Measurements from ENCODE around the gene HOXD10. TPM values are rescaled to one million over a fixed set of nuclear protein-coding genes. Genes with fewer than 3 reads are reported as not detected.

Gene HOXD10
- total RNA-seq, 1 donor from 2014 or later = not detected

GRCh38 chr2:176133389-176133788 lies 16.8 kb downstream of the HOXD10 start:
- TF ChIP-seq CTCF (IDR thresholded peaks at IDR 0.05; ENCODE audit: unreplicated experiment) = no peak
- no peak for DNase-seq (ENCODE audit: low spot score)
- no peak overlapping the region for H3K4me3 Mint-ChIP-seq (ENCODE audit: unreplicated experiment)
- peaks cover 41% of the 10 kb centered on the region for H3K27me3 Mint-ChIP-seq (ENCODE audit: unreplicated experiment)
- no peaks in the 10 kb centered on the region for H3K9me3 Mint-ChIP-seq (ENCODE audit: unreplicated experiment)
- H3K4me1 Mint-ChIP-seq (ENCODE audit: unreplicated experiment) = peaks cover 31% of the 10 kb centered on the region
- H3K27ac Mint-ChIP-seq (ENCODE audit: unreplicated experiment) = no peak overlapping the region
- peaks cover 6% of the 10 kb centered on the region for H3K36me3 Mint-ChIP-seq (ENCODE audit: low read depth, unreplicated experiment)

- Mint-ChIP-seq H3K9me3 (ENCODE audit: unreplicated experiment) (no peaks in the 10 kb centered on the region), H3K4me3 (ENCODE audit: unreplicated experiment) (no peak overlapping the region), H3K36me3 (ENCODE audit: low read depth, unreplicated experiment) (peaks cover 6% of the 10 kb centered on the region), H3K4me1 (ENCODE audit: unreplicated experiment) (peaks cover 31% of the 10 kb centered on the region), H3K27ac (ENCODE audit: unreplicated experiment) (no peak overlapping the region), H3K27me3 (ENCODE audit: unreplicated experiment) (peaks cover 36% of the 10 kb centered on the region)
- no peak for TF ChIP-seq CTCF (IDR thresholded peaks at IDR 0.05; ENCODE audit: unreplicated experiment)
- no peak for DNase-seq (ENCODE audit: low spot score)
Measured at GRCh38 chr2:176134035-176134434, 17.5 kb downstream of the HOXD10 start.

- no peak for DNase-seq (ENCODE audit: low spot score)
- no peak for TF ChIP-seq CTCF (IDR thresholded peaks at IDR 0.05; ENCODE audit: unreplicated experiment)
- Mint-ChIP-seq H3K27me3 (ENCODE audit: unreplicated experiment) (peaks cover 37% of the 10 kb centered on the region), H3K27ac (ENCODE audit: unreplicated experiment) (peak overlapping the region; percentile 95), H3K4me3 (ENCODE audit: unreplicated experiment) (peak overlapping the region; percentile 90), H3K4me1 (ENCODE audit: unreplicated experiment) (peaks cover 35% of the 10 kb centered on the region), H3K9me3 (ENCODE audit: unreplicated experiment) (no peaks in the 10 kb centered on the region), H3K36me3 (ENCODE audit: low read depth, unreplicated experiment) (peaks cover 6% of the 10 kb centered on the region)
Measured at GRCh38 chr2:176135035-176135440, 18.5 kb downstream of the HOXD10 start.

GRCh38 chr2:176136374-176137251 lies 20.0 kb downstream of the HOXD10 start:
- Mint-ChIP-seq H3K27me3 (ENCODE audit: unreplicated experiment) (peaks cover 36% of the 10 kb centered on the region), H3K27ac (ENCODE audit: unreplicated experiment) (peak overlapping the region; percentile 95), H3K4me3 (ENCODE audit: unreplicated experiment) (peak overlapping the region; percentile 90), H3K9me3 (ENCODE audit: unreplicated experiment) (no peaks in the 10 kb centered on the region), H3K4me1 (ENCODE audit: unreplicated experiment) (peaks cover 34% of the 10 kb centered on the region), H3K36me3 (ENCODE audit: low read depth, unreplicated experiment) (peaks cover 6% of the 10 kb centered on the region)
- no peak for DNase-seq (ENCODE audit: low spot score)
- TF ChIP-seq CTCF (IDR thresholded peaks at IDR 0.05; ENCODE audit: unreplicated experiment) = no peak

- Mint-ChIP-seq H3K4me3 (ENCODE audit: unreplicated experiment) (peak overlapping the region; percentile 86), H3K36me3 (ENCODE audit: low read depth, unreplicated experiment) (peaks cover 6% of the 10 kb centered on the region), H3K27me3 (ENCODE audit: unreplicated experiment) (peaks cover 36% of the 10 kb centered on the region), H3K9me3 (ENCODE audit: unreplicated experiment) (no peaks in the 10 kb centered on the region), H3K27ac (ENCODE audit: unreplicated experiment) (no peak overlapping the region), H3K4me1 (ENCODE audit: unreplicated experiment) (peaks cover 34% of the 10 kb centered on the region)
- no peak for DNase-seq (ENCODE audit: low spot score)
- no peak for TF ChIP-seq CTCF (IDR thresholded peaks at IDR 0.05; ENCODE audit: unreplicated experiment)
Measured at GRCh38 chr2:176137252-176137580, 20.6 kb downstream of the HOXD10 start.
